ENCODE results near the gene DRICH1.

DNA sequence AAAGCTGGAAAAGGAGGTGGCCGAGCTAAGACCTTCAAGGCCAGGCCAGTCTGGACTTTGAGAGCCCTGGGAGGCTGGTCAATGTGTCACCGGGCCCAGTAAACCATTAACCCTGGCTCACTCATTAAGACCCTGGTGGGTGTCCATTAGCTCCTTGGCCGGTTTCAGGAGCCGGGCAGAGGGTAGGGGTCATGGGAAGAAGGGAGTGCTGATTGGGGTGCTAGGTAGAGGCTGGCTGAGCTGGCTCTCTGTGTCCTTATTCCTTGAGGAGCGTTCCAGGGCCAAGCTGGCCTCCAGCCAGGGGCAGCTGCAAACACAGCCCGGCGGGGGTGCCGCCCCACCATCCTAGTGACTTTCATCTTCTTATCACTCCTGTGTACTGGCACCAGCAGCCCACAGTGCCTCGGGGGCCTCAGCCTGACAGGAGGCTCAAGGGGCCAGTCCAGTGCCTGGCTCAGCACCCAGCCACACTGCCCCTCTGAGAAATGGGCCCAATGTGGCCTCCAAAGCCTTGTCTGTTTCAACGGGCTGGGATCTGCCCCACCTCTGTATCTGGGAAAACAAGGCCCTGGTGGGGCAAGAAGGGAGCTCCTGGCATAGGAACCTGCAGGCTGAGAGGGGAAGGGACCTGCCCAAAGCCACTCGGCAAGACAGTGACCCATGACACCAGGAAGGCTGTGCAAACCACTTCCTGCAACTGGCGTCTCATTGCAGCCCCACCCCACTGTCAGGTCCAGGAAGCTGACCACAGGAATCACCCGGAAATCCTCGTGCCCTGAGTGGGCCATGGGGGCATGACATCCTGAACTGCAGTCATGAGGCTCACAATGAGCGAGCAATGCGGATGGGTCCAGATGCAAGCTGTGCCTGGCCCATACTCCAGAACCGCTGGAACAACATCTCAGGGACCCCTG lies 43.6 kb upstream of the DRICH1 start:
- TF ChIP-seq CTCF (conservative IDR thresholded peaks at IDR 0.05; ENCODE audit: low read depth, low read length) (no peak), EZH2 (IDR thresholded peaks at IDR 0.05; ENCODE audit: low read length, unreplicated experiment) (no peak)

All from PC-3 (cell line).